HepG2 (cell line): Measurements from ENCODE around the gene ZNF451. TPM values are rescaled to one million over a fixed set of nuclear protein-coding genes. Genes with fewer than 3 reads are reported as not detected.
A peak's percentile ranks its signal among the peaks of the same experiment; 100 is the strongest.
"Not testable (repeated sequence)": the region's sequence is repeated elsewhere in the genome, so short reads cannot be mapped to it uniquely, and the experiment has no call there.

Experiments
- ATF7-NPFF ChIP-seq: sonication (generic); formaldehyde crosslinking; IDR thresholded peaks from 2 replicates; pipeline ENCODE4 v1.8.1; 2023; ENCODE audit warnings: mild to moderate bottlenecking, low read depth, missing genetic modification reagents, moderate library complexity
- CBX2 ChIP-seq, 2 experiments: fragments of 200-600 bp in 1 of 2; sonication (generic); formaldehyde crosslinking in 1 of 2; IDR thresholded peaks; 2 replicates each; pipeline versions ENCODE4 v1.7.0 to v1.8.1; 2018 to 2022; ENCODE audit warnings: low read depth in 2 of 2, low read length in 1 of 2, mild to moderate bottlenecking in 1 of 2, missing genetic modification reagents in 1 of 2
- CTCF ChIP-seq: sonication (generic); formaldehyde crosslinking; IDR thresholded peaks from 2 replicates; pipeline ENCODE4 v1.5.0; 2020; ENCODE audit warnings: mild to moderate bottlenecking, missing genetic modification reagents, moderate library complexity
- HOXA3 ChIP-seq: sonication (generic); formaldehyde crosslinking; IDR thresholded peaks from 2 replicates; pipeline ENCODE4 v1.5.0; 2020; ENCODE audit warnings: missing genetic modification reagents
- KDM4B ChIP-seq: sonication (generic); formaldehyde crosslinking; IDR thresholded peaks from 2 replicates; pipeline ENCODE4 v1.4.0; 2020; ENCODE audit warnings: missing genetic modification reagents
- KDM5B ChIP-seq: sonication (generic); formaldehyde crosslinking; IDR thresholded peaks from 2 replicates; pipeline ENCODE4 v1.4.0; 2020; ENCODE audit warnings: missing genetic modification reagents, mild to moderate bottlenecking, borderline replicate concordance
- MEIS1 ChIP-seq: sonication (generic); formaldehyde crosslinking; IDR thresholded peaks from 2 replicates; pipeline ENCODE4 v1.9.0; 2021; ENCODE audit warnings: mild to moderate bottlenecking, missing genetic modification reagents, moderate library complexity, borderline replicate concordance
- NFYB ChIP-seq: sonication (generic); formaldehyde crosslinking; IDR thresholded peaks from 2 replicates; pipeline ENCODE4 v1.4.0; 2020; ENCODE audit warnings: missing genetic modification reagents
- POGK ChIP-seq: sonication (generic); formaldehyde crosslinking; conservative IDR thresholded peaks from 2 replicates; pipeline ENCODE4 v1.8.0; 2022; ENCODE audit warnings: mild to moderate bottlenecking, moderate library complexity, missing genetic modification reagents
- RBFOX2 ChIP-seq: fragments of 200-400 bp; formaldehyde crosslinking; IDR thresholded peaks from 2 replicates; pipeline ENCODE4 v1.6.1; 2017; ENCODE audit warnings: low read depth, mild to moderate bottlenecking, low read length
- XRCC5 ChIP-seq: fragments of 200-400 bp; formaldehyde crosslinking; optimal IDR thresholded peaks from 2 replicates; pipeline ENCODE3; 2017; ENCODE audit warnings: mild to moderate bottlenecking, low read length
- ZNF407 ChIP-seq: sonication (generic); formaldehyde crosslinking; IDR thresholded peaks from one replicate; pipeline ENCODE4 v1.5.1; 2020; ENCODE audit warnings: mild to moderate bottlenecking, missing genetic modification reagents; ENCODE audit errors: not compliant biosample characterization
- ZNF431 ChIP-seq: sonication (generic); formaldehyde crosslinking; IDR thresholded peaks from 2 replicates; pipeline ENCODE4 v1.9.0; 2022; ENCODE audit warnings: missing genetic modification reagents, low read depth, mild to moderate bottlenecking, borderline replicate concordance
- ZNF605 ChIP-seq: sonication (generic); formaldehyde crosslinking; IDR thresholded peaks from 2 replicates; pipeline ENCODE4 v1.8.0; 2022; ENCODE audit warnings: mild to moderate bottlenecking, missing genetic modification reagents
- polyA plus RNA-seq, 8 experiments: library from polyadenylated mRNA; depleted of rRNA in 3 of 8; stranded (reverse) in 7 of 8; unstranded in 1 of 8; fragments of >200 nt; fragmentation: Illumina TruSeq in 4 of 8; extraction: Trizol in 4 of 8; gene quantifications; 2 replicates each; pipeline versions ENCODE4 v1.2.1 to v1.2.3, GENCODE V29; 2011 to 2016; ENCODE audit warnings: low read depth in 4 of 8, missing spikeins in 1 of 8, mixed read lengths in 1 of 8; ENCODE audit not compliant: insufficient read depth in 1 of 8
- total RNA-seq, 5 experiments: library from RNA; depleted of rRNA; stranded (reverse); fragments of >200 nt; fragmentation: Illumina TruSeq; extraction: Trizol; gene quantifications; 2 replicates each; pipeline ENCODE4 v1.2.3, GENCODE V29; 2016; ENCODE audit warnings: low read depth in 1 of 5

ZNF451 gene
- total and polyA plus RNA-seq, 2 of the 13 experiments (the other 11 are each of a cell fraction or from before 2014, with no cell fraction given): 32.1 to 65.7 TPM

GRCh38 chr6:57046332-57047256, 43.4 kb upstream of the ZNF451 start, which contains the start of gene KIAA1586 (continued):
- TF ChIP-seq ZNF407 (peak; percentile 68), MEIS1 (CRISPR knock-in tag) (0 out of 2 replicates have a peak, but pooled peaks have one; percentile 44), CBX2 (CRISPR knock-in tag; IDR thresholded peaks at IDR 0.05; ENCODE audit: low read depth) (peak; percentile 69; the same call in 1 of the 2 replicates), HOXA3 (peak; percentile 86), CTCF (CRISPR knock-in tag) (peak; percentile 27; the same call in 1 of the 2 replicates), KDM4B (CRISPR knock-in tag) (peak; percentile 53; the same call in 1 of the 2 replicates), KDM5B (peak; percentile 90), ATF7-NPFF (CRISPR knock-in tag) (peak; percentile 95), ZNF431 (CRISPR knock-in tag) (peak; percentile 71; the same call in 1 of the 2 replicates), POGK (CRISPR knock-in tag) (peak; percentile 92; the same call in 1 of the 2 replicates), ZNF605 (peak; percentile 73; the same call in 1 of the 2 replicates), XRCC5 (peak; percentile 75), RBFOX2 (peak; percentile 87), NFYB (CRISPR knock-in tag) (peak; percentile 88)
- not testable (repeated sequence) for TF ChIP-seq CBX2 (IDR thresholded peaks at IDR 0.05; ENCODE audit: low read depth, low read length)
